D721Med (cell line): Measurements from ENCODE around the gene RDH13.

Experiments used
- DNase-seq: peaks from one replicate; pipeline ENCODE4 v3.0.0; 2011; ENCODE audit warnings: low spot score; ENCODE audit not compliant: insufficient read length
- FAIRE-seq: peaks from 2 replicates; lab custom pipeline; 2011; peaks lifted over from hg19 to GRCh38; lab: Jason Lieb, UNC
- CTCF ChIP-seq: IDR thresholded peaks from 2 replicates; pipeline ENCODE4 v1.5.1; 2012; ENCODE audit warnings: mild to moderate bottlenecking, control low read depth; ENCODE audit not compliant: insufficient read depth; ENCODE audit errors: missing control alignments

Gene RDH13

GRCh38 chr19:55089342-55089944, 26.5 kb upstream of the RDH13 start:
- no peak for DNase-seq
- FAIRE-seq = no peak
- no peak for TF ChIP-seq CTCF

DNA sequence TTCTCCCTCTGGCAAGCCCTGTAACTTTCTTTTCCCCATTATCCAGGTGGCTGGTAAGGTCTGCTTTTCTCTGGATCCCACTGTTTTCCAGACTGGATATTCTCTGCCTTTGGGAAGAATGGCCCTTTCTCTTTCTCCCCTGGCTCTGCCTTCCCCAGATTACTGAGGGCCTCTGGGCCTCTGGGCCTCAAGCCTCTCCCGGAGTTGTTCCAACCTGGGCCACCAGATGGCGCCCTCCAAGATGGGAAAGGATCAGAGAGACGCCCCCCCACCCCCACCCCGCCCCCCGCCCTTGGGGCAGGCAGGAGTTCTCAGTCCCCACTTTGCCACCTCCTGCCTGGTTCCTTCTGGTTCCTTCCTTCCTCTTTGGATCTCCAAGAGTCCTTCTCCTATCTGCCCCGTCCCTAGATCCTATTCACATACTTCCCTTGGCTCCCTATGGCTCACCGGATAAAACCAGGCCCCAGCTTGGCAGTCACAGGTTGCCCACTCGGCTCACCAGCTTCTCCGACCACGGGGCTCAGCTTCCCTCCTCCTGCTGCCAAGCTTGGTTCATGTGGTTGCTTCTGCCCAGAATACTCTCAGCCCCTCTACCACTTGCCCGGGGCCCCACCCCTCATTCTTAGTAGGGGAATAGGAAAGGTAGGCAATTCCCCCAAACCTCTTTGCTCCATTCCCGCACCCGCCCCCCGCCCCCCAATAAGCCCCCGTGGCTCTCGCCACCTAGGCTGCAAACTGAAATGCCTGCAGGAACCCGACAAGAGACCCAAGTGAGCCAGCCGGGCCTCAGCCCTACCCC, 25.8 kb upstream of the RDH13 start:
- DNase-seq (peak; percentile 85), FAIRE-seq (no peak)
- TF ChIP-seq CTCF = peak; percentile 56

DNA sequence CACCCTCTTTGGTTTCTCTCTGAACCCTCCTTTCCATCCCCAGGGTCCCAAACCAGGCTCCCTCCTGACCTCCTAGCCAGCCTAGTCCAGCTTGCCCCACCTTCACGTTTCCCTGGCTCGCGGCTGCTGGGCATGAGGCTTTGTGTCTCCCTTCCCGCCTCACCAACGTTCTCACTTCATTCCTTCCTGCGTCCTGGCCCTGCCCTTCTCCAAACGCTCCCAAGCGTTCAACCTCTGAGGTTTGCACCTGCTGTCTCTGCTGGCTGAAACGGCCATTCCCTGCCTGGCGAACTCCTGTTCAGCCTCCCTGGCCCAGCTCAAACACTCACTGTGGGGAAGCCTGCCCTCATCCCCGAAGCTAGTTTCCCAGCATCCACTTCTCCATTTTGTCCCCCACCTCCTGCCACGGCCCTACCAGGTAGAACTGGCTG, 25.1 kb upstream of the RDH13 start:
- no peak for TF ChIP-seq CTCF
- FAIRE-seq (no peak), DNase-seq (no peak)

DNA sequence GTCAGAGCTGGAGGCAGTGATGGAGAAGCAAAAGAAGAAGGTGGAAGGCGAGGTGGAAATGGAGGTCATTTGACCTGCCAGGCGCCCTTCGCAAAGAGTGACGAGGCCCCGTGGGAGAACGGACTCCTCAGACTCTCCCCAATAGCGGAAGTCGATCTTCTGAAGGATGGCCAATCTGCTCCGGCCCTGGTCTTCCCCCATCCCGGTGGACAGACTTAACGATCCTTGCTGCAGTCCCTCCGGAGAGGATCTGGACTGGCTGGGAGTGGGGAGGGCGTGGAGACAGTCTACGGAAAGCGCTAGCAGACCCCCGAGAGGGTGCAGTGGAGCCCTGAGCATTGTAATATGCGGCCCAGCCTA, 24.6 kb upstream of the RDH13 start:
- DNase-seq (no peak), FAIRE-seq (no peak)
- no peak for TF ChIP-seq CTCF

GRCh38 chr19:55086730-55087541, 24.0 kb upstream of the RDH13 start:
- FAIRE-seq (no peak), DNase-seq (peak; percentile 82)

More at GRCh38 chr19:55086730-55087541, 24.0 kb upstream of the RDH13 start:
- no peak for TF ChIP-seq CTCF
